SK-N-DZ (cell line): ENCODE results near the gene AASDH.
"Not testable (repeated sequence)": the region's sequence is repeated elsewhere in the genome, so short reads cannot be mapped to it uniquely, and the experiment has no call there.

Experiments
- DNase-seq: peaks from one replicate; pipeline ENCODE4 v3.0.0-alpha.2; 2015; ENCODE audit warnings: low spot score

Gene AASDH

DNA sequence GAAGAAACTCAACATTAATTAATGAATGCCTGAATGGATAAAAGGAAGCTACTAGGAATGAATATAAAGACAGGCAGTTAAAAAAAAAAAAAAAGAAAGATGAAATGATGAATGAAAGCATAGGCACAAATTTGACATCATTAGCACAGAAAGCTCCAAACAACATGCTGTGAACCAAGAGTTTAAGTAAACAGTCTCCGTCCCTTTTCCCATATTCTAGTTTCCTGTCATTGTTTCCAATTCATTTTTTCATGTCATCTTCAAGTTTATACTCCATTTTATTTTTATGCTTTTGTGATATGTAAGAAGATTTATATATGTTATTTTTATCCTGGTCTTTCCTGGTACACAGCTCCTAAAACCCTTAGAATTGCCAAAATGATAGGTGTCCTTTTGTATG lies 17.7 kb upstream of the AASDH start:
- no peak for DNase-seq

DNA sequence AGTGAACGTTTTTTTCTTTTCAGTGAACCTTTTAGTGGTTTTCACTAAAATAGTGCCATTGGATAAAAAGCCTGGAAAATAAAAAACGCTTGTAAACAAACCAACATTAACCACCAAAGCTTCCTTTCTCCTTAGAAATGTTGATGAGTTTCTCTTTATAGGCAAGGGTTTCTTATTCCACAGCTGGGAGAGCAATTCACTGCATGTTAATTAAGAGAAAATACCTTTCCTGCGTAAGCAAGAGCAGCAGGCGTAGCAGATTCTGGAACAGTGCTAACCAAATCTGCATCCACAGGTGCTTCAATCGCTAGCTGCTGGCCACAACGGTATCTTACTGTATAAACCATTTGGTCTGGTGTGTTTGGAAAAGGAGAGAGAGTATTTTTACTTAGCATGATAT lies 13.3 kb upstream of the AASDH start:
- DNase-seq = no peak

DNA sequence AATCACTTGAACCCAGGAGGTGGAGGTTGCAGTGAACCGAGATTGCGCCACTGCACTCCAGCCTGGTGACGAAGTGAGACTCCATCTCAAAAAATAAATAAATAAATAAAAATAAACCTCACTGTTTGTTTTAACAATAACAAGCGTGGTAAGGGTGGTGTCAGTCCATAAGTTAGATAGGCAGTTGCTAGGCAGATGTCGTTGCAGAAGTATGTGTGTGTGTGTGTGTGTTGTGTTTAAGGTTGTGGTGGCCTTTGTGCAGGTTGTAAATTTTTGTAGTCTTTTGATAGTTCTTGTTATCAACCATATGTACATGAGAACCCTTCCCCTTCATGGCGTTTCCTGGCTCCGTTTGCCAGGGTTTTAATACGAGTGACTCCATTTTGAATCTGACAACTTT lies 4.0 kb upstream of the AASDH start:
- DNase-seq = no peak

DNA sequence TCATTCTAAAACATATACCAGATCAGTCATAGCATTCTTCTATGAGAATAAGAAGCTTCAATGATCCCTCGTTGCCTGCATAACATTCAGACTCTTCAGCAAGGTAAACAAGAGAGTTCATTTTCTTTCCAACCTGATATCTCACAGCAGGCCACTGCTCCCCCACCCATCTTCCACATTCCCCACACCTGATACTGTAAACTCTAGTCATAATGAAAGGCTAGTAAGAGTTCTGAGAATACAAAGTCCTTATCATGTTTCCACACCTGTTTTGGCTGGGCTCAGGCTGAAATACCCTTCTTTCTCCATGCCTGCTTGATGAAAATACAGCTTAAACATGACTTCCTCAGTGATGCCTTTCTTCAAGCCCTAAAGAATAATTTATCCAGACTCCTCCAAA lies 2.3 kb upstream of the AASDH start:
- DNase-seq = no peak

DNA sequence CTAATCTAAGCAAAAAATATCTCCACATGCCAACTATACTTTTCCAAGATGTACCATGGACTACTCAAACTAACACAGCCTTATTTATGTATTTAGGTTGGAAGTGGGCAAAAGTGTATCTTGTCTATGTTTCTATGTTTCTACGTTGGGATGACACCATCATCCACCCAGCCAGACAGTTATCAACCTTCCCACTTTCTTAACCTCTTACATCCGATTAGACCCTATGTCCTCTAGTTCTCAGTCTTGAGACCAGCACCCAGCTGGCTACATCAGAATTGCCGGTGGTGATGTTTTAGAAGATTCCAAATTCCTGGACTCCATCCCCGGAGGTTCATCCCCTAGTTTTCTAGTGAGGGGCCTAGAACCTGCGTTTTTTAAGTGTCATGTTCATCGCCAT lies 1.0 kb upstream of the AASDH start:
- DNase-seq = no peak

DNA sequence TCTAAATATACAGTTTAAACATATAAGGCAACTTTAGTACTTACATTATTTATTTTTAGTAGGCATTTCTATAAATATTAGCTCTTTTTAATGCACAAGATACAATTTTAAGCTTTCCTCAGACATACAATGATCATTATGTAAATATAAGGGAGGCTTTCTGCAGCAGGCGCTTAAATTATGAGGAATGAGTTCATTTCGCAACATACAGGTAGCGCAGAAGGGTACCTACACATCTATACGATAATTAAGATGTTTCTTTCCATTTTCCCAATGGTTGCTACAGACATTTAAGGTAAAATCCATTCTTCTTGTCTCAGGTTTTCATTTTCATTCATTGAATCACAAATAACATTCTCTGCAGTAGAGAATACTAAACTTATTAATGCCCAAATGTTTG lies 1.2 kb downstream of the AASDH start:
- DNase-seq = no peak

DNA sequence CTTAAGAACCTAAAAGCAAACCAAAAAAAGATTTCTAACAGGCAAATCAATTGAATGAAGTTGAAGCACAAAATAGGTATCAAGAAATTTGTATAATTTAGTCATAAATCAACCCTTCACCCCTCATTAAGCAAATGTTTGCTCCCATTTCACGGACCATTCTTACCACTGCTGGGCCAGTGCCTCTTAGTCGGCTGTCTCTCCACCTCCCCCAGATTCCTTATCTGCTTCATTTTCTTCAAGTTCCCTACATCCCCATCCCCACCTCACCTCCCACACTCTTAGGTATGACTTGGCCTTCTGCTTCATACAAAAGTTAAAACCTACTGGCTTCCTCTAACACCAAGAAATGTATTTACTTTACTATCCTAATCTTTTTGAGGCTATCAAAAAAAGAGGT lies 11.8 kb downstream of the AASDH start:
- no peak for DNase-seq

DNA sequence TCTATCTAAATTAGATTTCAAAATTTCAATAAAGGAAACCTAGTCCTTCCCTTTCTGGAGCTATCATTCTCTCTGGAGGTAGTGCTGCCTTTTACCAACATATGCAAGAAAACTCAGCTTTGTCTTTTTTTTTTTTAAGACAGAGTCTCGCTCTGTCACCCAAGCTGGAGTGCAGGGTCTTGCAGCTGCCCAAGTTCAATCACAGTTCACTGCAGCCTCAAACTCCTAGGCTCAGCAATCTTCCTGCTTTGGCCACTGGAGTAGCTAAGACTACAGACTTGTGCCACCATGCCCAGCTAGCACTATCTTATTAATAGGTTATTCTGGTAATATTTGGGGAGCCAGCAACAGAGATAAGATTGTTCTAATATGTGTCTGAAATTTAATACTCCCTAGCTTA lies 12.3 kb downstream of the AASDH start:
- no peak for DNase-seq

DNA sequence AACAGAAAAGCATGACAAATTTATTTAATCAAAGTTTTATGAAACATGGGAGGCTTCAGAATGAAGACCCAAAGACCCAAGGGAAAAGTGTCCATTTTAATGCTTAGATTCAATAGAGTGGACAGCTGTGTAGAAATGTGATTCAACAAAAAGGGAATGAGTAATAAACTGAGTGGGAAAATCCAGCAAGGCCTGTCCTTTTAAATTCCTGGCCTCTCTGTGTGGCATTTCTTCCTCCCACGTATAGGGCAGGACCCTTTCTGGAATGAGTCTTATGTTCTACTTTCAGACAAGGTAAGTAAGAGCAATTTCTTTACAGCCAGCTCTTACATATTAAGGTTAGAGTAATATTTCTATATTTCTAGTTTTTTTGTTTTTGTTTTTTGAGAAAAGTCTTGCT lies 14.5 kb downstream of the AASDH start:
- DNase-seq = no peak

DNA sequence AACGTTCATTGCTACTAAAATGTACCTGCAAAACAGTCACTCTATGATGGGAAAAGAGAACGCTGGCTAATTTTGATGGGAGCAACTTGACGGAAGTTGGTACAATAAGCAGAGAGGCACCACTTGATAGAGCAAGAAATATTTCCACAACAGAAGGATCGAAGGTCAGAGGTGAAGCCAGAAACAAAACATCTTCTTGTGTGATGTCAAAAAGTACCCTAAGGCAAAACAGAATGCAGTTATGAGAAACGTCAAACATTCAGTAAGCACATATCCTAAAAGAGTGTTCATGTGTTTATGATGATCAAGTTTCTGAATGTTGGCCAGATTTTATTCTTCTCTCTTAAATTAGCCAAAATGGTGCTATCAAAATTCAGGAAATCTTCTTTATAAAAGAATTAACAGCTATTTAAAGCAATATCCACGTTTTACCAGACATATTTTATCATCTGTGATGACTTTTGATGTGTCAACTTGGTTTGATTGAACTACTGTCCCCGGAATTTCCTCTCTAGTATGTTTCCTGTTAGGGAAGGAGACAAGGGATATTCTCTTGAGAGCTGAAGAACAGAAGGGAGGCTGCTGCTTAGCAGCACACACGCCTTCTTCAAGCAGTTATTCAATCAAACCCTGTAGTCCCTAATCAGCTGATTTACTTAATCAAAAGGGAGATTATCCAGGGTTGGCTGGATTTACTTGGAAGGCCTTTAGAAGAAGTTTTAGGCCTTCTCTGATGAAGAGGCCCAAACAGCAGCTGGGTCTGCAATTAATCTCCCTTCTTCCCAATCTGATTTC lies 15.7 kb downstream of the AASDH start:
- DNase-seq = no peak

DNA sequence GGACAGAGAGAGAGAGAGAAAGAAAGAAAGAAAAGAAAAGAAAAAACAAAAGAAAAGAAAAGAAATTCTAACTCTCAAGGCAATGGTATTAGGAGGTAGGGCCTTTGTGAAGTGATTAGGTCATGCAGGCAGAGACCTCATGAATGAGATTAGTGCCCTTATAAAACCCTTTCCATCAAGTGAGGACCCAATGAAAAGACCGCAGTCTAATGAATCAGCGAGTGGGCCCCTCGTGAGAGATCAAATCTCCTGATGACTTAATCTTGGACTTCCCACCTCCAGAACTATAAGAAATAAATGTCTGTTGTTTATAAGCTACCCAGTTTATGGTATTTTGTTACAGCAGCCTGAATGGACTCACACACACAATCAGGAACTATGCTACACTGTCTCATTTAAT lies 16.9 kb downstream of the AASDH start:
- no peak for DNase-seq

DNA sequence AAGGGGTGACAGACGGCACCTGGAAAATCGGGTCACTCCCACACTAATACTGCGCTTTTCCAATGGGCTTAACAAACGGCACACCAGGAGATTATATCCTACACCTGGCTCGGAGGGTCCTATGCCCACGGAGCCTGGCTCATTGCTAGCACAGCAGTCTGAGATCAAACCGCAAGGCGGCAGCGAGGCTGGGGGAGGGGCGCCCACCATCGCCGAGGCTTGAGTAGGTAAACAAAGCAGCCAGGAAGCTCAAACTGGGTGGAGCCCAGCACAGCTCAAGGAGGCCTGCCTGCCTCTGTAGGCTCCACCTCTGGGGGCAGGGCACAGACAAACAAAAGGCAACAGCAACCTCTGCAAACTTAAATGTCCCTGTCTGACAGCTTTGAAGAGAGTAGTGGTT lies 24.3 kb downstream of the AASDH start:
- not testable (repeated sequence) for DNase-seq

DNA sequence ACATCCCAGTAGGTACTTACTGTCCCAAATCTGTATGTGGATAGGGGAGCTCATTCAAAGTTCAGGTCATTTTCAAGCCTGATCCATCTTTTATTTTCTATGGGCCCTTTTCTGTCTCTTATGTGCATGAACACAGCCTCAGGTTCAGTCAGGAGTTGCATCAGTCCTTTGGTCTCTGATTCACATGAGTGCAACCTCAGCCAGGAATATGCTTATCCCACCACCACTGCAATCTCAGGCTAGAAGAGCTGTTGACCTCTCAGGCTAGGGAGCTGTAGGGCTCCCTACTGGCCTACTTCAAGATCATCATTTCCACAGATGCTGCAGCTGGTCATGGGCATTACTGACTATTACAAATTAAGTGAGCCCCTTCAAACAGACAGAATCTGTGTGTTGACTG lies 27.2 kb downstream of the AASDH start:
- no peak for DNase-seq

DNA sequence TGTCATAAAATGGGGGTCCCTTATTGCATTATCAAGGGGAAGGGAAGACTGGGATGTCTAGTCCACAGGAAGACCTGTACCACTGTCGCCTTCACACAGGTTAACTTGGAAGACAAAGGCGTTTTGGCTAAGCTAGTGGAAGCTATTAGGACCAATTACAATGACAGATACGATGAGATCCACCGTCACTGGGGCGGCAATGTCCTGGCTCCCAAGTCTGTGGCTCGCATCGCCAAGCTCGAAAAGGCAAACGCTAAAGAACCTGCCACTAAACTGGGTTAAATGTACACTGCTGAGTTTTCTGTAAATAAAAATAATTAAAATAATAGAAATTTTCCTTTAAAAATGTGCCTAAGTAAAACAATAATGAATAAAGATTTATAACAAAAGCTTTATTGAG lies 30.6 kb downstream of the AASDH start:
- no peak for DNase-seq

DNA sequence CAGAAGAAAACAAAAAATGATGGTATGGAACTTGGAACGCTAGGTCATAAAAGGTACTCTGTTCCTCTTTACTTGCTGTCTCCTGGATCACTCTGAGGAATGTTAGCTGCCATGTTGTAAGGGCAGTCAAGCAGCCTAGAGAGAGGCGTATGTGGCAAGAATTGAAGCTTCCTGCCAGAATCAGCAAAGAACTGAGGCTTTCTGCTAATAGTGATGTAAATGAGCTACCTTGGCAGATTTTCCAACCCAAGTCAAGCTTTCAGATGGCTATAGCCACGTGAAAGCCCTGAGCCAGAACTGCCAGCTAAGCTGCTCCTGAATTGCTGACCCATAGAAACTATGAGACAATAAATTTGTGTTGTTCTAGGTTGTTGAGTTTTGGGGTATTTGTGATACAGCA lies 38.7 kb downstream of the AASDH start:
- DNase-seq = no peak

DNA sequence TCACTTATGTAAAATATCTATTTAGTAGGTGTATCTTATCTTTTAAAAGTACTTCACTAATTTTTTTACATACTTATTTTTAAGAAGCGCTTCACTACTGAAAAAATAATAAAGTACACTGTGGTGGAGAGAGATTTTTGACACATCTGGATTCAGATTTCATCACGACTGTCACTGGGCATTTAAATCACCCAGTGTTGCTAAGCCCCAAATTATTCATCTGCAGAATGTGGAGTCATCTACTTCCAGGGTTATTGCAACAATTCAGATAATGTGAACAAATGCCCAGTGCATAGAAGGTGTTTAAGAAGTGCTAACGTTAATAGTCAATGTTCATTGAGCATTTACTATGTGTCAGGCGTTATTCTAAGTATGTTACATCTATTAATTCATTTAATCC lies 41.8 kb downstream of the AASDH start:
- DNase-seq = no peak

DNA sequence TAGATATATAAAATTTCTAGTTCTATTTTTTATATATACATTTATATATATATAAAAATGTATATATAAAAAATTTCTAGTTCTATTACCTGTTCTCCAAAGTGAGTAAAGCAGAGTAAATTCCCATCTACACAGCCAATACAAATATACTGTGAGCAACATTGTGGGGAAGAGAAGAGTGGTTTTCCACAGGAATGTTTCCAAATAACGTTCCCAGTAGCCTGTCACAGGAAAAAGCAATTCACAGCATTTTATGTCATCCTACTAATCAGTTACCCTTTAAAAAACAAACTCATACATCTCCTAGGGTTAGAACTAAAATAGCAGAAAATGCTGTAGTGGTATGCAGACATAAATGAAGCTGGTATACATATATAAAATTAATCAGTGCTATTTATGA lies 44.5 kb downstream of the AASDH start:
- no peak for DNase-seq

DNA sequence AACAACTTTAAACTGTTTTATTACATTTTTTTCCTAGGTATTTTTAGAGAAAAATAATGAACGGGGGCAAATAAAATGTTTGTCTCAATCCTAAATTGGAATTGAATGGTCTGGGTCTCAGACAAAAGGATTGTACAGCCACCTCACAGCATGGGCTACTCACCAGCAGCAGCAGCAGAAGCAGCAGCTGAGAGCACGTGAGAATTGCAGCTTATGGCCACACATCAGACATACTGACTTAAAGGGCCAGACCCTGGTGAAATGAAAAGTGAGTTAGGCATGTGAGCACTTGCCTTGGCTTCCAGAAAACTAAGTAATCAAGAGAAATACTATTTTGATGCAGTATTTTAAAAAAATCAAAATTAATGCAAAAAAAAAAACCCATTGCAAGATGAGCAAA lies 56.6 kb downstream of the AASDH start:
- no peak for DNase-seq

DNA sequence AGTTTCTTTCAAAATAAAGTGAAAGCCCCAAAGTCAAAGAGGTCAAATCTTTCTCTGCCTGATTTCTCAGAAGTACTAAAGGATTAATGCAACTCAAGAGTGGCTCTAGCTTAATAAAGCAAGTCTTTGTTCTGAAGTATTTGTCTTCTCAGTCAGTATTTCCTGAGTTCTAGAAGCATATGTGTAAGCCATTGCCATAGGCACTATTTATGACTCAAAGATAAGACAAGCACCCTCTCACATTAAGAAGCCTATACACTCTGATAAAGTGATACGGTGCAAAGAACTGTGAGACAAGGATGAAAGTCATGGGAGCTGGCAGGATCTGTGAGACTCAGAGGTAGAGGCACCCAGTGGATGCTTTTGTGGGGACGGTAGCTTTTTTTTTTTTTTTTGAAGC lies 60.9 kb downstream of the AASDH start:
- no peak for DNase-seq

DNA sequence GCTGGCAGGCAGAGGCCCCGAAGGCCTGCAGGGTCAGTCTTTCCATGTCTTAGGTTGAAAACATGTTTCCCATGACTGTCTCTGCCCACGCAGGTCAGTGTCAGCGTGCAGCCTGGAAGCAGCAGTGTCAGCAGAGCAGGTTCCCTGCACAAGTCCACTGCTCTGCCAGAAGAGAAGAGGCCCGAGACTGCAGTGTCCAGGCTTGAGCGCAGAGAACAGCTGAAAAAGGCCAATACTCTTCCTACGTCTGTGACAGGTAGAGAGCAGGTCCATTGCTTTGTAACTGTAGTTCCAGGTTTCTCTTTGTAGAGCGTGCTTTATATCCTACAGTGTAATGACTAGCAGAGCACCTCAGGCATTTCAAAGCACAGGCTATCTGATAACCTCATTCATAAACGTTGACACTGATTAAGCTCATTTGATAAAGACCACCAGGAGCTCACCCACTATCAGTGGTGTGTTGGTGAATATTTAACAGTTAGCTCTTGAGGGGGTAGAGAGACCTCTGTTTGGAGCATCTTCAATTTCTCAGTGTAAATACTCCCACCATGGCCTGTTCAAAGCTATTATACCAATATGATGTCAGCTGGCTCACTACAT lies 63.2 kb downstream of the AASDH start:
- no peak for DNase-seq

DNA sequence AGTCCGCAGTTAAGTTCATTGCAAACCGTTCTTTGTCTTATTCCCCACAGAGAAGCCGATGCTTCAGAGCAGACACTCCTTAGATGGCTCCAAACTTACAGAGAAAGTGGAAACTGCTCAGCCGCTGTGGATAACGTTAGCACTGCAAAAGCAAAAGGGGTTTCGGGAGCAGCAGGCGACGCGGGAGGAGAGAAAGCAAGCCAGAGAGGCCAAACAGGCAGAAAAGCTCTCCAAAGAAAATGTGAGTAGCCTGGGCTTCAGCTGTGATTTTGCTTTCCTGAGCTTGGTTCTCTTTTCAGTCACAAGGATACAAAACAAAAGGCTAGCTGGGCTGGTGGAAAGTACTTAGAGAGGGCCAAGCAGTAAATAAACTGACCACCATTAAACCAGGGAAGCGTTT lies 64.0 kb downstream of the AASDH start:
- no peak for DNase-seq

DNA sequence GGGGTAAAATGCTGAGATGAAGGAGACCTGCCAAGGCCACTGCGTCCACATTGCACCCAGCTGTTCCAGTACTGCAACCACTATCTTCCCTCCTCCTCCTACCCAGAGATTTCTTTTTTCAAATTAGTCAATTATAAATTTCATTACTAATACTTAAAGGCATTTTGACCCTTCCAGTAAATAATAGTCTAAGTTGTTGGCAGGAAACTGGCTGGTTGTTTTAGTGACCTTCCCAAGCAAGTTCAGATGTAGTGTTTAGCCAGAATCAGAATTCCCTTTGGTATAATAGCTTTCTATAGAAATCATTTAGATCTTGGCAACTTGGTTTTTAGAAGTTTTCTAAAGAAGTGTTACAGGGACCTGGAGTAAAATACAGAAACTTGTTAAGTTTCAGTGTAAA lies 66.0 kb downstream of the AASDH start:
- no peak for DNase-seq

DNA sequence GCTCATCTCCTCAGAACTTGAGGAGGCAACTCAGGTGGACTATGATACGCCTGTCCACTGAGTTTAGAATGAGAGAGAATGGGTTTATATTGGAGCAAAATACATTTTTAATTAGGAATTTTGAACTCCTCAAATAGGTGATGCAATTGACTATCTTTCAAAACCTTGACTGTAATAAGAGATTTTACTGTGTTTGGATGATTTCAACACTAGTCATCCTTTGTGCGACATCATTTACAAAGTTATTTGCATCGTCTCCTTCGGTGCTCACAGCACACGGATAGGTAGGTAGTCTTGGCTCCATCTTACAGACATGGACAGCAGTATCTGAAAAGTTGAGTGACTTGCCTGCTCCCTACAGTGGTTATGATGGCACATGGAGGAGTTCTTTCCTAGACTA lies 67.0 kb downstream of the AASDH start:
- no peak for DNase-seq

DNA sequence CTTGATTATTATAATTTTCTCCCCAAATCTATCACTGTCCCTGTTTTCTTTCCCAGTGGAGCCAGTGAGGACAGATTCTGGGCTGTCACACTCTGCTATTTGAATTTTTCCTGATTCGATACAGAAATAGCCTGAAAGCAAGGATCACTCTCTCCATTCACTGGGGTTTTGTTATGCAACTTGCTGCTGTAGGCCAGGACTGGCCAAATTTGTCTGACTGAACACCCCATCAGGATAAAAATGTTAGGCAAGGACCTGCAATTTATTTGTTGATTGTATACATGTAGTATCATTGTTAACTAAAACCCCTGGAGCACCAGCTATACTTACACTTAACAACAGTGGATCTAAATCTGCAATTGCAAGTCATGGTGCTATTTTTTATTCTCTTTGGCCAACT lies 68.7 kb downstream of the AASDH start:
- no peak for DNase-seq
